Measurements from ENCODE around the gene OPCML. TPM values are rescaled to one million over a fixed set of nuclear protein-coding genes. Genes with fewer than 3 reads are reported as not detected.

Gene OPCML
- total RNA-seq, 1 donor from 2014 or later = 2.7 TPM

DNA sequence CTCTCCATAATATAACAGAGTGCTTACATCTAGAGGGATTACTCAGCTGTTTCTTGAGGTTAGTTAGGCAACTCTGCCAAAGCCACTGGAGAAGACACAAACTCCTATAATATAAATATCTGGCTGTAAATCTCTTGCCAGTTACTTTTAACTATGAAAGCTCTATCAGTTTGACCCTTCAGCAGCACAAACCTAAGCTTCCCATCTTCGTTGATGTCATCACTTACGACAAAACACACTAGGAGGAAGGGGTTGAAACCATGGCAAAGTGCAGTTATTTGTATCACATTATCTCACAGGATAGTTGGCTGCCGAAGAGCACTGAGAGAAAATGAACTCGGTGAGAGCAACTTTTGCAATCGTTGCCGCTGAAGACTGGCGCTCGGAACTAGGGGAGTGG is 922.1 kb downstream of the OPCML start:
- Mint-ChIP-seq H3K9me3 (ENCODE audit: low read depth) (no peaks in the 10 kb centered on the region), H3K36me3 (ENCODE audit: low read depth) (no peaks in the 10 kb centered on the region)
- no peak for DNase-seq (ENCODE audit: low spot score)

DNA sequence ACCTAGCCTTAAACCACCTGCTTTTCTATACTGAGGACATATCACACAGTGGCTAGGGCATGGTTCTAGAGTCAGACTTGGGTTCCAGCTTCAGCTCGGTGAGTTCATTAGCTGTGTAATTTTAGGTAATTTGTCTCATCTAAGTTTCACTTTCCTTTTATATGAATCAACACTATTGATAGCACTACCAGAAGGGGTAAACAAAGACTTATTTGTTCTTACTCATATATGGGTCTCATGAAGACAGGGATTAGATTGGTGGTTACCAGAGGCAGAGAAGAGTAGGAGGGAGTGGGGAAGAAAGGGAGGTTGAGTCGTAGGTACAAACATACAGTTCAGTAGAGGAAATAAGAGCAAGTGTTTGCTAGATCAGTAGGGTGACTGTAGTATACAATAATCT is 924.7 kb downstream of the OPCML start:
- Mint-ChIP-seq H3K27ac (ENCODE audit: unreplicated experiment) (no peak overlapping the region), H3K4me1 (ENCODE audit: low read depth) (peaks cover 23% of the 10 kb centered on the region), H3K36me3 (ENCODE audit: low read depth) (no peaks in the 10 kb centered on the region), H3K27me3 (ENCODE audit: low read depth) (no peaks in the 10 kb centered on the region), H3K9me3 (ENCODE audit: low read depth) (no peaks in the 10 kb centered on the region), H3K4me3 (ENCODE audit: unreplicated experiment) (no peak overlapping the region)
- no peak for DNase-seq (ENCODE audit: low spot score)
- TF ChIP-seq, protein P1, sequence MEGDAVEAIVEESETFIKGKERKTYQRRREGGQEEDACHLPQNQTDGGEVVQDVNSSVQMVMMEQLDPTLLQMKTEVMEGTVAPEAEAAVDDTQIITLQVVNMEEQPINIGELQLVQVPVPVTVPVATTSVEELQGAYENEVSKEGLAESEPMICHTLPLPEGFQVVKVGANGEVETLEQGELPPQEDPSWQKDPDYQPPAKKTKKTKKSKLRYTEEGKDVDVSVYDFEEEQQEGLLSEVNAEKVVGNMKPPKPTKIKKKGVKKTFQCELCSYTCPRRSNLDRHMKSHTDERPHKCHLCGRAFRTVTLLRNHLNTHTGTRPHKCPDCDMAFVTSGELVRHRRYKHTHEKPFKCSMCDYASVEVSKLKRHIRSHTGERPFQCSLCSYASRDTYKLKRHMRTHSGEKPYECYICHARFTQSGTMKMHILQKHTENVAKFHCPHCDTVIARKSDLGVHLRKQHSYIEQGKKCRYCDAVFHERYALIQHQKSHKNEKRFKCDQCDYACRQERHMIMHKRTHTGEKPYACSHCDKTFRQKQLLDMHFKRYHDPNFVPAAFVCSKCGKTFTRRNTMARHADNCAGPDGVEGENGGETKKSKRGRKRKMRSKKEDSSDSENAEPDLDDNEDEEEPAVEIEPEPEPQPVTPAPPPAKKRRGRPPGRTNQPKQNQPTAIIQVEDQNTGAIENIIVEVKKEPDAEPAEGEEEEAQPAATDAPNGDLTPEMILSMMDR (IDR thresholded peaks at IDR 0.05) = no peak

More for the DNA sequence above, 922.1 kb downstream of the OPCML start:
- no peak overlapping the region for H3K4me3 Mint-ChIP-seq (ENCODE audit: unreplicated experiment)
- TF ChIP-seq, protein P1 (IDR thresholded peaks at IDR 0.05) = no peak
- H3K4me1 Mint-ChIP-seq (ENCODE audit: low read depth) = peaks cover 9% of the 10 kb centered on the region
- no peak overlapping the region for H3K27ac Mint-ChIP-seq (ENCODE audit: unreplicated experiment)
- no peaks in the 10 kb centered on the region for H3K27me3 Mint-ChIP-seq (ENCODE audit: low read depth)

DNA sequence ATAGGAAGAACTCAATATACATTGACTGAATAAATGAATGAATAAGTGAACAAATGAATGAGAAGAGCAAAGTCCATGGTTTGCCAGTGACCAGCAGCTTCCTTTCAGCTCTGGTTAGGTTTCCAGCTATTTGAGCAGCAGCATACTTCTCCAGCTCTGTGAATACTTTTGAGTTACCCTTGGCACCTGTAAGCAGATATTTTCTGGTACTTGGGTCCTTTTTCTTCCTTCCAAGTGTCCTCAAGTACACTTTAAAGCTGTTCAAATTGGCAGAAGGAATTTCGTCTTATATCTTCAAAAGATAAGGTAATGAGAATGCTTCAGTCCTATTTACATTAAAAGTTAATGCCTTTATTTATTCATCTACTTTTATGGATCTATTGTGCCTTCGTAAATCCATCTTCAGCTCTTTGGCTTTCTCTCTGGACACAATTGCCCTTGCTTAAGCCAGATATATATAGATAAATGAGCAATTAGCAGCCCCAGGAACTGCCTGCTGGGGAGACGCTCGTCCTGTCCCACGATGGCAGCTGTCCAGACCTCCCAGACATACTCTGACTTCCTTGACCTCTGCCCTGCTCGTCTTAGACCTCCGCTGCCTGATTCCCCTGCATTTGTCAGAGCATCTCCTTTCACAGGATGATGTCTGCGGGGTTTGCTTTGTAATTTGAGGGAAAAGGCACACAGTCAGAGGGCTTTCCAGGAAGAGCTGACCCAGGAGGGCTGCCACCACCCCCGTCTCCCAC is 926.3 kb downstream of the OPCML start:
- H3K4me3 Mint-ChIP-seq (ENCODE audit: unreplicated experiment) = no peak overlapping the region
- H3K9me3 Mint-ChIP-seq (ENCODE audit: low read depth) = no peaks in the 10 kb centered on the region
- DNase-seq (ENCODE audit: low spot score) = no peak
- H3K4me1 Mint-ChIP-seq (ENCODE audit: low read depth) = peaks cover 28% of the 10 kb centered on the region
- no peak overlapping the region for H3K27ac Mint-ChIP-seq (ENCODE audit: unreplicated experiment)
- no peaks in the 10 kb centered on the region for H3K36me3 Mint-ChIP-seq (ENCODE audit: low read depth)
- TF ChIP-seq, protein P1 (IDR thresholded peaks at IDR 0.05) = no peak
- no peaks in the 10 kb centered on the region for H3K27me3 Mint-ChIP-seq (ENCODE audit: low read depth)

DNA sequence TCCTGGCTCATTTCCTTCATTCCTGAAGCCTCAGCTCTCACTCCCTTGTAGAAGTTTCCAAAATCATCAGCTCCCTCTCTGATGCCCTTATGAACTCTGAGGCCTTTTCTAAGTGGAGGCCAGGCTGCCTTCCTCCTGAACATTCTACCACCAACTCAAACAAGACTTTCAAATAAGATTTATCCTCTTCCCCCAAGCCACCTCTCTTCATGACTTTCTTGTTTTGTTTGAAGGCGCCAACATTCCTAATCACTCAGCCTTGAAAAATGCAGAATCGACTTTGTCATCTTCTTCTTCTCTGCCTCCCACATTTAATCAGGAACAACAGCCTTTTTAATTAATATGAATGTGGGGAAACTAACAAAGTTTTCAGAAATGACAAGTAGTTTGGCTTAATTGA is 927.9 kb downstream of the OPCML start:
- Mint-ChIP-seq H3K27me3 (ENCODE audit: low read depth) (no peaks in the 10 kb centered on the region), H3K36me3 (ENCODE audit: low read depth) (no peaks in the 10 kb centered on the region), H3K27ac (ENCODE audit: unreplicated experiment) (peak overlapping the region; percentile 67), H3K9me3 (ENCODE audit: low read depth) (no peaks in the 10 kb centered on the region), H3K4me3 (ENCODE audit: unreplicated experiment) (no peak overlapping the region), H3K4me1 (ENCODE audit: low read depth) (peaks cover 28% of the 10 kb centered on the region)
- TF ChIP-seq, protein P1 (IDR thresholded peaks at IDR 0.05) = no peak
- no peak for DNase-seq (ENCODE audit: low spot score)

DNA sequence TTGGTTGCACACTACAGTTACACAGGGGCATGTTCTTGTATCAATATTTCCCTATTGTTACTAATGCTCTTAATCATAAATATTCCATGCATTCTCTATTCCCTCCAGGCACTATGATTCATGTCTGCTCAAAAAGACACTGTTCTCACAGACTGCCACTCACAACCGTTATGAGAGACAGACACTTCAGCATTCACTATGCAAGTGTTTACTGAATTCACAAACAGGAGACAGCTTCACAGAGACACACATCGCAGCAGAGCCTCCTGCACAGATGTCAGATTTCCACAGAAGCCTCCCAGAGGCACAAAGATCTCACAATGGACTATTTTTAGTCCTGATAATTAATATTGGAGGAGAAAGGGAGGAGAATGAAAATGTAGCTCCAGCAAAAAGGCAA is 930.4 kb downstream of the OPCML start:
- Mint-ChIP-seq H3K4me1 (ENCODE audit: low read depth) (peaks cover 28% of the 10 kb centered on the region), H3K4me3 (ENCODE audit: unreplicated experiment) (no peak overlapping the region), H3K36me3 (ENCODE audit: low read depth) (no peaks in the 10 kb centered on the region), H3K27me3 (ENCODE audit: low read depth) (no peaks in the 10 kb centered on the region), H3K9me3 (ENCODE audit: low read depth) (no peaks in the 10 kb centered on the region), H3K27ac (ENCODE audit: unreplicated experiment) (no peak overlapping the region)
- TF ChIP-seq, protein P1 (IDR thresholded peaks at IDR 0.05) = no peak
- no peak for DNase-seq (ENCODE audit: low spot score)
